Esophagus muscularis mucosa (tissue), 4 donors: ENCODE results near the gene ANAPC1.
"Not testable (repeated sequence)": the region's sequence is repeated elsewhere in the genome, so short reads cannot be mapped to it uniquely, and the experiment has no call there.

Experiments used
- CTCF ChIP-seq, 3 experiments: fragments of 200-600 bp in 2 of 3; fragments of 450-650 bp in 1 of 3; sonication (generic) in 2 of 3; IDR thresholded peaks; one replicate each; pipeline ENCODE4 v1.5.1; 2017 to 2019; ENCODE audit warnings: antibody characterized with exemption in 3 of 3, mild to moderate bottlenecking in 2 of 3, moderate library complexity in 1 of 3
- EP300 ChIP-seq: sonication (generic); formaldehyde crosslinking; IDR thresholded peaks from one replicate; pipeline ENCODE4 v1.6.1; 2017; ENCODE audit warnings: antibody characterized with exemption
- POLR2A ChIP-seq: fragments of 450-650 bp; IDR thresholded peaks from one replicate; pipeline ENCODE4 v1.6.1; 2017; ENCODE audit warnings: antibody characterized with exemption, moderate library complexity, mild to moderate bottlenecking, low read depth
- POLR2AphosphoS5 ChIP-seq, 2 donors: sonication (generic); formaldehyde crosslinking; IDR thresholded peaks; one replicate each; pipeline ENCODE4 v1.6.1; 2017; ENCODE audit warnings: antibody characterized with exemption in 2 of 2

GRCh38 chr2:111839625-111840282 lies 44.2 kb downstream of the ANAPC1 start:
- not testable (repeated sequence) for TF ChIP-seq CTCF (IDR thresholded peaks at IDR 0.05); POLR2A; POLR2AphosphoS5 (IDR thresholded peaks at IDR 0.05); EP300
